IMR-90 (cell line): ENCODE data around the gene ASMTL. TPM values are rescaled to one million over a fixed set of nuclear protein-coding genes. Genes with fewer than 3 reads are reported as not detected.

Experiments
- ATAC-seq: fragments of 200-7000 bp; cut with Tn5 transposase; 2 replicates; pipeline ENCODE4 v1.9.1; 2020; ENCODE audit warnings: low read depth, mild to moderate bottlenecking, moderate library complexity
- BruUV-seq: library from RNA; stranded (reverse); fragments of 400-500 nt; replicated peaks from 2 replicates; lab custom pipeline; 2021; lab: Mats Ljungman, UMichigan
- CTCF ChIA-PET: fragments of 300-600 bp; formaldehyde crosslinking; extraction: SDS; loops from one replicate; lab custom pipeline; 2021; ENCODE audit warnings: antibody characterized with exemption; lab: Yijun Ruan, JAX
- POLR2A ChIA-PET: fragments of 300-600 bp; sonication (Branson Sonifier 250); formaldehyde crosslinking; loops from one replicate; lab custom pipeline; 2022; ENCODE audit warnings: antibody characterized with exemption; ENCODE audit not compliant: unreplicated experiment; lab: Charles Lee
- DNase-seq: peaks from one replicate; pipeline ENCODE4 v3.0.0; 2013
- H2AFZ ChIP-seq: replicated peaks from 2 replicates; pipeline ENCODE3; 2013; ENCODE audit warnings: low read length, mild to moderate bottlenecking; ENCODE audit not compliant: poor library complexity
- H2AK5ac ChIP-seq: 2 replicates; pipeline ENCODE4 v1.6.1; 2013; ENCODE audit warnings: low read depth, low read length, inconsistent platforms
- H2AK9ac ChIP-seq: replicated peaks from 2 replicates; pipeline ENCODE3; 2013; ENCODE audit warnings: mild to moderate bottlenecking, low read depth, low read length, moderate library complexity; ENCODE audit not compliant: poor library complexity
- H2BK120ac ChIP-seq: 2 replicates; pipeline ENCODE4 v1.6.1; 2013; ENCODE audit warnings: low read depth, low read length, inconsistent platforms
- H2BK15ac ChIP-seq: 3 replicates; pipeline ENCODE4 v1.6.1; 2013; ENCODE audit warnings: low read depth, low read length, inconsistent platforms
- H2BK20ac ChIP-seq: 2 replicates; pipeline ENCODE4 v1.6.1; 2013; ENCODE audit warnings: low read depth, mild to moderate bottlenecking, inconsistent platforms, low read length, moderate library complexity
- H2BK5ac ChIP-seq: 2 replicates; pipeline ENCODE4 v1.6.1; 2013; ENCODE audit warnings: mild to moderate bottlenecking, low read depth, low read length, inconsistent platforms; ENCODE audit not compliant: poor library complexity, severe bottlenecking
- H3K14ac ChIP-seq: replicated peaks from 2 replicates; pipeline ENCODE4 v1.6.1; 2013; ENCODE audit warnings: low read depth, low read length, inconsistent platforms
- H3K18ac ChIP-seq: 2 replicates; pipeline ENCODE4 v1.6.1; 2013; ENCODE audit warnings: low read depth, low read length, control low read depth
- H3K23ac ChIP-seq: 2 replicates; pipeline ENCODE4 v1.6.1; 2013; ENCODE audit warnings: low read depth, low read length, inconsistent platforms
- H3K27ac ChIP-seq: 2 replicates; pipeline ENCODE4 v1.5.1; 2013; ENCODE audit warnings: mild to moderate bottlenecking, control low read depth, low read length; ENCODE audit not compliant: insufficient read depth
- H3K27me3 ChIP-seq: 2 replicates; pipeline ENCODE4 v1.6.1; 2013; ENCODE audit warnings: low read length; ENCODE audit not compliant: control insufficient read depth, insufficient read depth
- H3K36me3 ChIP-seq: 2 replicates; pipeline ENCODE4 v1.6.1; 2013; ENCODE audit warnings: low read length, mixed read lengths; ENCODE audit not compliant: control insufficient read depth, insufficient read depth
- H3K4ac ChIP-seq: 2 replicates; pipeline ENCODE4 v1.6.1; 2013; ENCODE audit warnings: low read depth, low read length, inconsistent platforms
- H3K4me1 ChIP-seq: 2 replicates; pipeline ENCODE4 v1.6.1; 2013; ENCODE audit warnings: low read length, mixed read lengths; ENCODE audit not compliant: control insufficient read depth, insufficient read depth
- H3K4me2 ChIP-seq: 2 replicates; pipeline ENCODE4 v1.6.1; 2013; ENCODE audit warnings: low read depth, mild to moderate bottlenecking, control low read depth, low read length, moderate library complexity
- H3K4me3 ChIP-seq: 2 replicates; pipeline ENCODE4 v1.5.1; 2013; ENCODE audit warnings: low read depth, mild to moderate bottlenecking, control low read depth, low read length, moderate library complexity; ENCODE audit not compliant: insufficient read depth
- H3K56ac ChIP-seq: 2 replicates; pipeline ENCODE4 v1.6.1; 2013; ENCODE audit warnings: low read length, inconsistent platforms; ENCODE audit not compliant: insufficient read depth; ENCODE audit errors: extremely low read depth
- H3K79me1 ChIP-seq, 2 experiments: 2 replicates each; pipeline ENCODE4 v1.6.1; 2013; ENCODE audit warnings: low read length in 2 of 2, inconsistent platforms in 1 of 2, low read depth in 1 of 2
- H3K9ac ChIP-seq: 2 replicates; pipeline ENCODE4 v1.6.1; 2013; ENCODE audit warnings: low read depth, low read length, control low read depth
- H3K9me1 ChIP-seq: 2 replicates; pipeline ENCODE4 v1.6.1; 2013; ENCODE audit warnings: low read length, inconsistent platforms; ENCODE audit not compliant: insufficient read depth
- H3K9me3 ChIP-seq: 2 replicates; pipeline ENCODE4 v1.6.1; 2013; ENCODE audit warnings: low read length; ENCODE audit not compliant: control insufficient read depth, insufficient read depth
- H4K20me1 ChIP-seq: 2 replicates; pipeline ENCODE4 v1.6.1; 2013; ENCODE audit warnings: low read length, inconsistent platforms; ENCODE audit not compliant: insufficient read depth
- H4K5ac ChIP-seq: 2 replicates; pipeline ENCODE4 v1.6.1; 2013; ENCODE audit warnings: mild to moderate bottlenecking, low read depth, low read length, control low read depth
- H4K8ac ChIP-seq, 2 experiments: 2 replicates each; pipeline ENCODE4 v1.6.1; 2013; ENCODE audit warnings: low read depth in 2 of 2, low read length in 2 of 2, control low read depth in 1 of 2, inconsistent platforms in 1 of 2
- H4K91ac ChIP-seq: 2 replicates; pipeline ENCODE4 v1.6.1; 2013; ENCODE audit warnings: low read depth, low read length, inconsistent platforms; ENCODE audit not compliant: insufficient read depth
- BHLHE40 ChIP-seq: fragments of 150-350 bp; IDR thresholded peaks from 2 replicates; pipeline ENCODE4 v1.6.1; 2016; ENCODE audit warnings: mild to moderate bottlenecking, low read depth, low read length
- CEBPB ChIP-seq: IDR thresholded peaks from 2 replicates; pipeline ENCODE4 v1.6.1; 2012; ENCODE audit warnings: low read depth, low read length, improper control_type of control experiment
- CHD1 ChIP-seq: IDR thresholded peaks from 2 replicates; pipeline ENCODE4 v1.6.1; 2012; ENCODE audit warnings: low read depth, low read length, improper control_type of control experiment
- FOS ChIP-seq: fragments of 150-350 bp; IDR thresholded peaks from 2 replicates; pipeline ENCODE4 v1.6.1; 2016; ENCODE audit warnings: low read depth, low read length
- MAFK ChIP-seq: IDR thresholded peaks from 2 replicates; pipeline ENCODE4 v1.6.1; 2012; ENCODE audit warnings: low read depth, low read length, improper control_type of control experiment
- MAZ ChIP-seq: IDR thresholded peaks from 2 replicates; pipeline ENCODE4 v1.6.1; 2012; ENCODE audit warnings: low read depth, mild to moderate bottlenecking, low read length, improper control_type of control experiment, moderate library complexity, borderline replicate concordance
- MXI1 ChIP-seq: IDR thresholded peaks from 2 replicates; pipeline ENCODE4 v1.6.1; 2012; ENCODE audit warnings: low read depth, mild to moderate bottlenecking, low read length, moderate library complexity, borderline replicate concordance
- NFE2L2 ChIP-seq: fragments of 150-350 bp; IDR thresholded peaks from 2 replicates; pipeline ENCODE4 v1.6.1; 2016; ENCODE audit warnings: low read depth, mild to moderate bottlenecking, low read length
- POLR2A ChIP-seq: IDR thresholded peaks from 2 replicates; pipeline ENCODE4 v1.6.1; 2012; ENCODE audit warnings: mild to moderate bottlenecking, low read depth, low read length
- RAD21 ChIP-seq: IDR thresholded peaks from 2 replicates; pipeline ENCODE4 v1.6.1; 2012; ENCODE audit warnings: low read length, improper control_type of control experiment
- RCOR1 ChIP-seq: IDR thresholded peaks from 2 replicates; pipeline ENCODE4 v1.6.1; 2012; ENCODE audit warnings: mild to moderate bottlenecking, low read length, improper control_type of control experiment; ENCODE audit not compliant: insufficient replicate concordance
- RFX5 ChIP-seq: IDR thresholded peaks from 2 replicates; pipeline ENCODE4 v1.8.0; 2012; ENCODE audit warnings: low read depth, mild to moderate bottlenecking, low read length, moderate library complexity
- SMC3 ChIP-seq: fragments of 150-350 bp; IDR thresholded peaks from 2 replicates; pipeline ENCODE4 v1.6.1; 2016; ENCODE audit warnings: low read depth, mild to moderate bottlenecking, antibody characterized with exemption, low read length, moderate library complexity
- WGBS, 2 experiments: methylation state at CpG; one replicate each; pipeline versions ENCODE4 v1.1.5 to v1.1.7; 2013; ENCODE audit warnings: missing lambda C conversion rate in 2 of 2; ENCODE audit not compliant: insufficient read length in 1 of 2; ENCODE audit errors: extremely low coverage in 2 of 2; 5-methylcytosine and 5-hydroxymethylcytosine counted together
- dilution Hi-C: fragments of 300-500 bp; cut with HindIII; formaldehyde crosslinking; loops from one replicate; pipeline ENCODE4 v1.14.3; 2018; ENCODE audit warnings: low sequenced_read_pairs; ENCODE audit not compliant: unreplicated experiment
- in situ Hi-C: fragments of 300-500 bp; cut with MboI; formaldehyde crosslinking; loops from 3 replicates; pipeline ENCODE4 v1.14.3; 2019; ENCODE audit warnings: low sequenced_read_pairs, inconsistent platforms, mixed read lengths
- intact Hi-C: fragments of 100-400 bp; cut with micrococcal nuclease; formaldehyde crosslinking; loops from 2 replicates; pipeline ENCODE4 v1.10.0; 2022
- polyA plus RNA-seq, 3 experiments: library from polyadenylated mRNA; depleted of rRNA; stranded (reverse); fragments of >200 nt; gene quantifications; 2 replicates each; pipeline ENCODE4 v1.2.3, GENCODE V29; 2012; ENCODE audit warnings: low replicate concordance in 1 of 3
- total RNA-seq: library from RNA; depleted of rRNA; stranded (reverse); fragments of >200 nt; gene quantifications from 2 replicates; pipeline ENCODE4 v1.2.3, GENCODE V29; 2012
- TF ChIP-seq, protein P1 (sequence below): conservative IDR thresholded peaks from 2 replicates; pipeline ENCODE4 v1.5.1; 2012; ENCODE audit warnings: mild to moderate bottlenecking, low read depth, low read length, improper control_type of control experiment
- TF ChIP-seq, protein P2 (sequence below): fragments of 150-350 bp; IDR thresholded peaks from 2 replicates; pipeline ENCODE4 v1.6.1; 2016; ENCODE audit warnings: low read depth, mild to moderate bottlenecking, low read length, moderate library complexity, borderline replicate concordance
- TF ChIP-seq, protein P3 (sequence below): fragments of 150-350 bp; IDR thresholded peaks from 2 replicates; pipeline ENCODE4 v1.6.1; 2017; ENCODE audit warnings: mild to moderate bottlenecking, antibody characterized with exemption, low read length, low read depth

ASMTL gene
- total and polyA plus RNA-seq, 2 of the 4 experiments (the other 2 are of a cell fraction) = 13.4 to 33.4 TPM

DNA sequence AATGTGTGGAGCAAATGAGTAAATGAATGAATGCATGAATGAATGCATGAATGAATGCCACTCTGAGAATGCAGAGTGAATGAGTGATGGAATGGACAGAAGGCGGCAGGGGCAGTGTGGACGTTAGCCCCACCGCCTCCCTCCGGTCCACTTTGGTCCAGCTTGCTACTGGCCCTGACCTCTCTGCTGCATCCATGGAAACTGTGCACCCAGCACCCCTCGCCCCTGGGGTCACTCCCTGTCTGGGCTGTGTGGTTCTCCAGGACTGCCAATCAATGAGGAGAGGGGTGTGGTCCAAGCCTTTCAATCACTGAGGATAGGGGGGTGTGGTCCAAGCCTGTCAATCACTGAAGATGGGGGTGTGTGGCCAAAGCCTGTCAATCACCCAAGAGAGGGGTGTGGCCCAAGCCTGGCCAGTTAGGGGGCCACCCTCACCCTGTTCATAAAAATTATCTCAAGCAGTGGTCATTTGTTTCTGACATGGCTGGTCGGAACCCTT, 39.2 kb upstream of the ASMTL start:
- DNase-seq (no peak), ATAC-seq (no peak)
- H3K79me1 ChIP-seq = no peaks in the 10 kb centered on the region
- H4K8ac ChIP-seq = no peak overlapping the region
- no peak overlapping the region for H3K18ac ChIP-seq
- no peak overlapping the region for H2BK15ac ChIP-seq
- no peaks in the 10 kb centered on the region for H4K20me1 ChIP-seq
- H3K27ac ChIP-seq = no peak overlapping the region
- H3K9me1 ChIP-seq = no peaks in the 10 kb centered on the region
- H4K5ac ChIP-seq = no peak overlapping the region
- H2AFZ ChIP-seq = no peak overlapping the region
- H3K56ac ChIP-seq = no peak overlapping the region
- ChIA-PET CTCF (no interaction called here), POLR2A (no interaction called here)
- no peaks in the 10 kb centered on the region for H3K4me1 ChIP-seq
- dilution Hi-C loops = no loop called here
- H3K36me3 ChIP-seq = no peaks in the 10 kb centered on the region
- H2BK5ac ChIP-seq = no peak overlapping the region
- 50% methylated on average over 1 of the region's 6 CpGs; no CpG with 5 or more reads in 1 of the 2 experiments for WGBS, 2 experiments
- no TSS peak for BruUV-seq
- no peak overlapping the region for H3K4ac ChIP-seq
- H2BK20ac ChIP-seq = no peak overlapping the region
- H3K4me3 ChIP-seq = no peak overlapping the region
- H3K23ac ChIP-seq = no peak overlapping the region
- no peak overlapping the region for H2AK9ac ChIP-seq
- no peak overlapping the region for H4K91ac ChIP-seq
- H2BK120ac ChIP-seq = no peak overlapping the region
- peaks cover 16% of the 10 kb centered on the region; the same call in 1 of the 2 replicates for H3K9me3 ChIP-seq
- intact Hi-C loops = no loop called here
- no peak overlapping the region for H3K4me2 ChIP-seq
- in situ Hi-C loops = no loop called here
- no peak overlapping the region for H3K14ac ChIP-seq
- TF ChIP-seq MXI1 (no peak), RCOR1 (no peak), RAD21 (no peak), MAFK (no peak), RFX5 (no peak), NFE2L2 (no peak), POLR2A (no peak), MAZ (no peak), SMC3 (no peak), FOS (no peak), CHD1 (no peak), BHLHE40 (no peak), CEBPB (no peak)
- TF ChIP-seq, protein P1, sequence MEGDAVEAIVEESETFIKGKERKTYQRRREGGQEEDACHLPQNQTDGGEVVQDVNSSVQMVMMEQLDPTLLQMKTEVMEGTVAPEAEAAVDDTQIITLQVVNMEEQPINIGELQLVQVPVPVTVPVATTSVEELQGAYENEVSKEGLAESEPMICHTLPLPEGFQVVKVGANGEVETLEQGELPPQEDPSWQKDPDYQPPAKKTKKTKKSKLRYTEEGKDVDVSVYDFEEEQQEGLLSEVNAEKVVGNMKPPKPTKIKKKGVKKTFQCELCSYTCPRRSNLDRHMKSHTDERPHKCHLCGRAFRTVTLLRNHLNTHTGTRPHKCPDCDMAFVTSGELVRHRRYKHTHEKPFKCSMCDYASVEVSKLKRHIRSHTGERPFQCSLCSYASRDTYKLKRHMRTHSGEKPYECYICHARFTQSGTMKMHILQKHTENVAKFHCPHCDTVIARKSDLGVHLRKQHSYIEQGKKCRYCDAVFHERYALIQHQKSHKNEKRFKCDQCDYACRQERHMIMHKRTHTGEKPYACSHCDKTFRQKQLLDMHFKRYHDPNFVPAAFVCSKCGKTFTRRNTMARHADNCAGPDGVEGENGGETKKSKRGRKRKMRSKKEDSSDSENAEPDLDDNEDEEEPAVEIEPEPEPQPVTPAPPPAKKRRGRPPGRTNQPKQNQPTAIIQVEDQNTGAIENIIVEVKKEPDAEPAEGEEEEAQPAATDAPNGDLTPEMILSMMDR = no peak
- TF ChIP-seq, protein P2, sequence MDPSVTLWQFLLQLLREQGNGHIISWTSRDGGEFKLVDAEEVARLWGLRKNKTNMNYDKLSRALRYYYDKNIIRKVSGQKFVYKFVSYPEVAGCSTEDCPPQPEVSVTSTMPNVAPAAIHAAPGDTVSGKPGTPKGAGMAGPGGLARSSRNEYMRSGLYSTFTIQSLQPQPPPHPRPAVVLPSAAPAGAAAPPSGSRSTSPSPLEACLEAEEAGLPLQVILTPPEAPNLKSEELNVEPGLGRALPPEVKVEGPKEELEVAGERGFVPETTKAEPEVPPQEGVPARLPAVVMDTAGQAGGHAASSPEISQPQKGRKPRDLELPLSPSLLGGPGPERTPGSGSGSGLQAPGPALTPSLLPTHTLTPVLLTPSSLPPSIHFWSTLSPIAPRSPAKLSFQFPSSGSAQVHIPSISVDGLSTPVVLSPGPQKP = no peak
- TF ChIP-seq, protein P3, sequence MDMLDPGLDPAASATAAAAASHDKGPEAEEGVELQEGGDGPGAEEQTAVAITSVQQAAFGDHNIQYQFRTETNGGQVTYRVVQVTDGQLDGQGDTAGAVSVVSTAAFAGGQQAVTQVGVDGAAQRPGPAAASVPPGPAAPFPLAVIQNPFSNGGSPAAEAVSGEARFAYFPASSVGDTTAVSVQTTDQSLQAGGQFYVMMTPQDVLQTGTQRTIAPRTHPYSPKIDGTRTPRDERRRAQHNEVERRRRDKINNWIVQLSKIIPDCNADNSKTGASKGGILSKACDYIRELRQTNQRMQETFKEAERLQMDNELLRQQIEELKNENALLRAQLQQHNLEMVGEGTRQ = no peak
- no peak overlapping the region for H3K9ac ChIP-seq
- no peaks in the 10 kb centered on the region for H3K27me3 ChIP-seq
- no peak overlapping the region for H2AK5ac ChIP-seq
